HEK293T (cell line): Measurements from ENCODE around the gene OR8H3.

Experiments used
- FOXK2 ChIP-seq: fragments of 450-650 bp; IDR thresholded peaks from 2 replicates; pipeline ENCODE4 v1.6.1; 2016; ENCODE audit warnings: mild to moderate bottlenecking
- NFRKB ChIP-seq: fragments of 450-650 bp; IDR thresholded peaks from 2 replicates; pipeline ENCODE4 v1.6.1; 2016; ENCODE audit warnings: mild to moderate bottlenecking, moderate library complexity
- SUZ12 ChIP-seq: fragments of 450-650 bp; IDR thresholded peaks from 2 replicates; pipeline ENCODE4 v1.6.1; 2016; ENCODE audit warnings: mild to moderate bottlenecking
- TARDBP ChIP-seq: fragments of 450-650 bp; IDR thresholded peaks from 2 replicates; pipeline ENCODE4 v1.6.1; 2016

- TF ChIP-seq FOXK2, result no peak
- TF ChIP-seq TARDBP, result no peak
- TF ChIP-seq SUZ12, result no peak
- no peak for TF ChIP-seq NFRKB
Measured at GRCh38 chr11:56163804-56164203, 41.6 kb downstream of the OR8H3 start.
